GM18517 (cell line): ENCODE measurements around the gene E2F8.

ENCODE experiments used
- ATAC-seq: cut with Tn5 transposase; IDR thresholded peaks from one replicate; pipeline ENCODE4 v1.9.1; 2021; ENCODE audit warnings: mild to moderate bottlenecking, moderate library complexity; ENCODE audit not compliant: unreplicated experiment

Gene E2F8

DNA sequence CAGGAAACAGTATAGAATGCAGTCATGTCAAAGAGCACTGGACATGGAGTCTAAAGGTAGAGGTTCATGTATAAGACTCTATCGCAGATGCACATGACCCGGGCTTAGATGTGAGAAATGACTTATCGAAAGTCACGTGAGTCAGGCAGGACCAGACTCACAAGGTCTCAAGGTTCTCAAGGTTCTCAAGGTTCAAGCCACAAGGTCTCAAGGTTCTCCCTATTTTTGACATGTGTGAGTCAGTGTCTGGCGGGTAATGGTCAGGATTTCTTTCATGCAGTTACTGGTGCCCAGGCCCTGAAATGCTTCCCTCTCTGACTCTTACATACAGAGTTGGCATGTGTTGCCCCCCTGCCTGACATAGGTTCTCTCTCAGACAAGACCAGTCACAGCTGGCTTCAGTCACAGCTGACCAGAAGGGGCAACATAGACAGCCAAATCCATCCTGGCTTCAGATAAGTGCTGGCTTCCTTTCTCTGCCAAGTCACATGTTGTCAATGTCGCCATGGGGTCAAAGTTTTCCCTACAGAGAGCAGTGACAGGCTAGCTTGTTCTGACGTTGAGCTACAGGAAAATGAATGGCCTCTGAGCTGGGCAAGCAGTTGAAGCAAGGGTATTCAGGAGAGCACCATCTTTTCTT, 49.1 kb downstream of the E2F8 start:
- ATAC-seq, result no peak

DNA sequence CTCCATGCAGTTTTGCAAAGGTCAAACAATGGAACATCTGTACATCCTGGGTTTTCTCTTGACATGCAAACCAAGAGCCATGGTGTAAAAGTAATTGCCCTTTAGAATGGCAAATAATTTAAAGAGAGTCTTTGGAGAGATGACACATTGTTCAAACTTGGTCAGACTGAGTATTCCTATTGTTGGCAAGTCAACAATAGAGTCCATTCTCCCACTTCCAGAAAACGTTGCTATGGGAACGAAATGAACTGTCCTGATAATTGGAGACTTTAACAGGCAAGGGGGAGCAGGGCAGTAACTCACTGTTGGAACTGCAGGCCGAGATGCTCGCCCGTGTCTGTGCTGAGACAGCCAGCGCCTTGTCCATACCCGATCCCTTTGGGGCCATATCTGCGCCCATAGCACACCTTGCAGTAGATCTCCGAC, 52.9 kb downstream of the E2F8 start:
- no peak for ATAC-seq

DNA sequence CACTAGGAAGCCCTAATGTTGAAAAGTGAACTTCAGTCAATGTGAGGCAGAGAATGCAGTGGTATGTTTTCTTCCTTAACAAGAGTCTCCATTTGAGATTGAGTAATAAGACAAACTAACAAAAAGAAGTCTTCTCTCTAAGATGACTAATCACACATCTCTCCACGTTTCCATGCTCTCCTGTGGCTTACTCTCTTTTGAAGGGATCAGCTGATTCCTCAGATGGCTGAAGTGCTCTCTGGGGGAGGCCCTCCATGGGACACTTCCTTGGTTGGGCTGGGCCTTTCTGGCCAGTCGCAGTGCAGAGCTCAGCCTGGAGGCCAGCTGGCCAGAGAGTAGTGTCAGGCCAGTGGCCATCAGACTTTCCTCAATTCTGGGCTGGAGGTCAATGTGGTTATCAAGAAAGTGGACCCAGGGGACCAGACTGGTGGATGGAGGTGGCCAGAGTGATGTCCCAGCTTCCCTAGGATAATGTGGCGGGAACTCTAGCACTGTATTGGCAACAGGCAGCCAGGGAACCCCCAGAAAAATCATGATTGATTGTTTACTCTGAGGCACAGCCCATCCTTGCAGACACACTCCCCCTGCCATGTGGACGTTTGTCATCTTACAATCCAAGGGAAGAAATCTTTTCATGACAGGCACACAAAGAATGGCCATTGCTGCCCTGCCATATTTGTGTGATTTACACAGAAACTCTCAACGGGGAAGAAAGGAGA, 53.5 kb downstream of the E2F8 start:
- no peak for ATAC-seq

DNA sequence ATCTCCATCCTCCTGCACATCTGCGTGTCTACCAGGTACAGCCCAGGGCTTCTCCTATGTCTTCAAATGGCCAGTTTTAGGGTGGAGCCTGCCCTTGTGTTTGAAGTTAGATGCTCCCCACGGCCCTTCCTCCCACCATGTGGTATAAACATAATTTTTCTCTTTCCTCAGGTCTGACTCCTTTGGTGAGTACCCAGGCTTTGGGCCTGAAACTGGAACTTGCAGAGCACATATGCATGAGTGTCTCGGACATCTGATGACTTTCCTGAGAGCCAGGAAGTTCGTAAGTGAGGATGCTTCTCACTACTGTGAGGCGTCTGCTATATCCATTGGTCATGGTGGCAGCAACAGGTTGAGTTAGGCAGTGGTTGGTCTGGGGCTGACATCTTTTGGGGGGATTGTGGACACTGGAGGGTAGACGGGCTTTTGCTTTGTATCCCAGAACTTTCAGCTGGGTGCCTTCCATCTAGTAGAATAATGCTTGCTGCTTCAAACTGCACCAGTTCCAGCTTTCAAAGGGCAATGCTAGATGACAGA, 55.2 kb downstream of the E2F8 start:
- no peak for ATAC-seq

DNA sequence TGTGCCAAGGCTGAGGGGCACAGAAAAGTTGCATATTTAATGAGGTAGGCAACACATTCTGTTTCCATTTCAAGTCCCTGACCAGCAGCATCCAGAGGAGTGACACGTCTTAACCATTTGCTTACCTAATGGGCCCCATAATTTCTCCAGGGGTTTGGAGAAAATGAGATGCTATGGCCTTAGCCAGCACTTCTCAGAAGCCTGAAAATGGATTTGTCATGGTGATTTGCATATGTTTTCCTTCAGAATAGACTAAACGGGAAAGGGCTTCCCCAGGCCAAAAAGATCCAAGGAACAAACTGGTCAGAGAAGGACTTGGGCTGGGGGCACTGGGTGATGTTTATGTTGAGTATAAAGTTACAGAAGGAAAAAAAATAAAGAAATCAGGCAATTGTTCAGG, 55.7 kb downstream of the E2F8 start:
- no peak for ATAC-seq

DNA sequence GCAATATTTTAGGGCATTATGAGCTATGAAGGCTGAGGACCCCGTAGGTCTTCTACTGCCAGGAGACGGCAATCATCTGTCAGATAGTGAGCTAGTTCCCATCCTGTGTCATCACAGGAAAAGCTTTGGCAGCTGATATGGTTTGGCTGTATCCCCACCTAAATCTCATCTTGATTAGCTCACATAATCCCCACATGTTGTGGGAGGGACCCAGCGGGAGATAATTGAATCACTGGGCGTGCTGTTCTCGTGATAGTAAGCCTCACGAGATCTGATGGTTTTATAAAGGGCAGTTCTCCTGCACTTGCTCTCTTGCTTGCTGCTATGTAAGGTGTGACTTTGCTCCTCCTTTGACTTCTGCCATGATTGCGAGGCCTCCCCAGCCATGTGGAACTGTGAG, 57.1 kb downstream of the E2F8 start:
- ATAC-seq, result no peak

DNA sequence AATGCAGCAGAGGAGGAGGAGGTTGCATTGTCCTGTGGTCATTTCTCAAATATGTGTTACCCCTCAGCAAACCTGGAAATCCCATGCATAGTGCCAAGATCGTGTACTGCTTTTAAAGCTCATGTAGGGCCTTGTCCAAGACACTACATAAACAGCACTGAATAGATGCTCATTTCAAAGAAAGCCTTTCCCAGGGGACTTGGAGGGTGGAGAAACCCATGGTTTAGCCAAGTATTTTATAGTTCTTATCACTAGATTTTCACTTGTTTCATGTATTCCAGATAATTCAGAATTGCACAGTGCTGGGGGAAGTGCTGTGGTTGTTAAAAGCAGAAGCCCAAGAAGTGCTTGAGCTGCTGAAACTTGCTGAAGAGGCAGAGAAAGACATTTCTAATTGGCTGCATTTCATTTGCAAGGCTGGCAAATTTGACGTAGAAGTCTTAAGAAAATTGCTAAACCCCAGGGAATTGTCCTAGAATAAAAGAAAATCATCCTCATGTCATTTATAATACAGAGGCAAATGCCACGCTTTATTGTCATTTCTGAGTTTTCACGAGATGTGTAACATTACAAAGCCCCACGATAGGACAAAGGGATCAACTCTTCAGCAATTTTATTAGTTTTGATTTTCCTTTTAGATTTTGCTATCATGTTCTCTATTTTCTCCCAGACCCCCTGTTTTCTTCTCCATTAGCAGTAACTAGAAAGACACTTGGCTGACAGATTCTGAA, 59.0 kb downstream of the E2F8 start:
- no peak for ATAC-seq

DNA sequence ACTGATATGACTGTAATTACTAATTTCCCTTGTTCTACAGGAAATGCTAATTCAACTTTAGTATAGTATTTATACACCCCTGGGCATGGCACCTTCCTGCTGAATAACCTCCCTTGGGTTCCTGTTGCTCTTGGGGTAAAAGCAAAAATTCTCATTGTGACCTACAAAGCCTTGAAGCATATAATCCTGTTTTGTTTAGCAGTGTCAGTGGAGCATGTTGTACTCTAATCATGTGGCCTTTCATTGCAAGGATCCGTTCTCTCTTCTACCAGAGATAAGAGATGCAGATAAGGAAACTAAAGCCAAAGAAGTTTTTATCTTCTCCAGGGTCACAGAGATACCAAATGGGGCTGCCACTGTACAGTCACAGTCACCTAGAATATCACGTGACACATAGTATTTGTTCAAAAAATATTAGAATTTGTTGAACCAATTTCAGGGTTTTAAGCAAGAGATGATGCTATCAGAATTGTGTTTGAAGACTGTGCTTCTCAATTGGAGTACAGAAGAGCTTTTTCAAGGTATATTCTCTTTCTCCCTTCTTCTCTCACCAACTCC, 64.0 kb downstream of the E2F8 start:
- ATAC-seq, result no peak
